Right ventricle myocardium superior (tissue), 1 donor: ENCODE data around the gene SHISAL2A. TPM values are rescaled to one million over a fixed set of nuclear protein-coding genes. Genes with fewer than 3 reads are reported as not detected.

Experiments
- ATAC-seq: fragments of 200-7000 bp; cut with Tn5 transposase; one replicate; pipeline ENCODE4 v1.9.1; 2020; ENCODE audit warnings: mild to moderate bottlenecking; ENCODE audit not compliant: poor library complexity
- DNase-seq: peaks from one replicate; pipeline ENCODE4 v3.0.0-alpha.2; 2020
- intact Hi-C: fragments of 100-400 bp; cut with DNase I; formaldehyde crosslinking; loops from one replicate; pipeline ENCODE4 v1.11.2; 2022
- total RNA-seq: library from RNA; stranded (reverse); fragmentation: NEBNext Ultra II Directional; extraction: Animal tissue kit (Norgen Biotek cat#: 25700); gene quantifications from one replicate; pipeline ENCODE4 v1.2.1, GENCODE V29; 2021
- donor health status: DM: no; HTN: yes; CAD: no; lungs with severe emphysema.

Gene SHISAL2A
- total RNA-seq, 1 donor from 2014 or later: not detected

- DNase-seq (no peak), ATAC-seq (no peak)
- intact Hi-C loops: no loop called here
These were observed 18.9 kb downstream of the SHISAL2A start for GRCh38 chr1:52651904-52652303.

GRCh38 chr1:52653207-52653849, 20.4 kb downstream of the SHISAL2A start:
- intact Hi-C loops: no loop called here
- DNase-seq (no peak), ATAC-seq (no peak)

GRCh38 chr1:52654063-52654462, 21.1 kb downstream of the SHISAL2A start:
- intact Hi-C loops: no loop called here
- ATAC-seq (no peak), DNase-seq (no peak)

GRCh38 chr1:52657702-52658101, 24.7 kb downstream of the SHISAL2A start:
- ATAC-seq (no peak), DNase-seq (no peak)
- intact Hi-C loops: no loop called here

- intact Hi-C loops: no loop called here
- DNase-seq (no peak), ATAC-seq (peak; percentile 63)
These were observed 25.8 kb downstream of the SHISAL2A start for GRCh38 chr1:52658795-52659194.

GRCh38 chr1:52659356-52659755, 26.4 kb downstream of the SHISAL2A start:
- ATAC-seq: no peak

GRCh38 chr1:52659851-52660596, 27.1 kb downstream of the SHISAL2A start:
- ATAC-seq: no peak
- intact Hi-C loops: no loop called here
- DNase-seq: no peak

More at GRCh38 chr1:52659356-52659755, 26.4 kb downstream of the SHISAL2A start:
- intact Hi-C loops: no loop called here
- DNase-seq: no peak

GRCh38 chr1:52660807-52661206, 27.8 kb downstream of the SHISAL2A start:
- ATAC-seq: no peak
- intact Hi-C loops: no loop called here

GRCh38 chr1:52662645-52663313, 29.8 kb downstream of the SHISAL2A start:
- ATAC-seq (no peak), DNase-seq (no peak)
- intact Hi-C loops: no loop called here

More at GRCh38 chr1:52660807-52661206, 27.8 kb downstream of the SHISAL2A start:
- DNase-seq: no peak

GRCh38 chr1:52663716-52664115, 30.7 kb downstream of the SHISAL2A start:
- intact Hi-C loops: no loop called here
- ATAC-seq: no peak

GRCh38 chr1:52665006-52665941, 32.3 kb downstream of the SHISAL2A start:
- DNase-seq (no peak), ATAC-seq (no peak)
- intact Hi-C loops: no loop called here

More at GRCh38 chr1:52663716-52664115, 30.7 kb downstream of the SHISAL2A start:
- no peak for DNase-seq

GRCh38 chr1:52667290-52667689, 34.3 kb downstream of the SHISAL2A start:
- ATAC-seq: no peak
- no peak for DNase-seq
- intact Hi-C loops: no loop called here

GRCh38 chr1:52667984-52668383, 35.0 kb downstream of the SHISAL2A start:
- intact Hi-C loops: no loop called here
- ATAC-seq (no peak), DNase-seq (no peak)

- ATAC-seq (no peak), DNase-seq (no peak)
- intact Hi-C loops: no loop called here
These were observed 35.7 kb downstream of the SHISAL2A start for GRCh38 chr1:52668711-52669110.

GRCh38 chr1:52669696-52670095, 36.7 kb downstream of the SHISAL2A start:
- no peak for ATAC-seq
- no peak for DNase-seq
- intact Hi-C loops: no loop called here

GRCh38 chr1:52670604-52671003, 37.6 kb downstream of the SHISAL2A start:
- intact Hi-C loops: no loop called here
- ATAC-seq: no peak

GRCh38 chr1:52672946-52673345, 40.0 kb downstream of the SHISAL2A start:
- intact Hi-C loops: no loop called here
- DNase-seq (no peak), ATAC-seq (peak; percentile 40)

More at GRCh38 chr1:52670604-52671003, 37.6 kb downstream of the SHISAL2A start:
- no peak for DNase-seq

GRCh38 chr1:52673513-52673912, 40.5 kb downstream of the SHISAL2A start:
- ATAC-seq: no peak
- no peak for DNase-seq
- intact Hi-C loops: no loop called here
